Fibroblast of the conjunctiva (primary cell): Measurements from ENCODE around the gene TMEM86B.

Experiments used
- DNase-seq: peaks from one replicate; pipeline ENCODE4 v3.0.0-alpha.2; 2010; ENCODE audit warnings: low read depth

TMEM86B gene

GRCh38 chr19:55257461-55258420 lies 29.2 kb upstream of the TMEM86B start:
- DNase-seq, result no peak

- DNase-seq, result no peak
Observed at GRCh38 chr19:55256562-55257460, 28.2 kb upstream of the TMEM86B start.

GRCh38 chr19:55255618-55256423 lies 27.3 kb upstream of the TMEM86B start:
- DNase-seq, result no peak

DNA sequence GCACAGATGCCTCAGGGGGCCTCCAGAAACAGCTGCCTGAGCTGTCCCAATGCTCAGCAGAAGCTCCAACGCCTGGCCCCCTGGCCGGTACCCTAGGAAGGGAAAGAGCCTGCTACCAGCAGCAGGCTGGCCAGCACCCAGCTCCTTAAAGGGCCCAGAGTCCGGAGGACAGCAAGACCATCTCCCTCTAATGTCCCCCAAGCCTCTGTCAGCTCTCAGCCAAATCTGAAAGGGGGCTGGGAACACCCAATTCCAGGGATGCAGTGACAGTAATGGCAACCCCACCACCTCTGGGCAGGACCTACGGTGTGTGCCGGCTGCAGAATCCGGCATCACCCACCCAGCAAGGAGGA lies 26.0 kb upstream of the TMEM86B start:
- no peak for DNase-seq

GRCh38 chr19:55253842-55254624 lies 25.5 kb upstream of the TMEM86B start:
- no peak for DNase-seq

DNA sequence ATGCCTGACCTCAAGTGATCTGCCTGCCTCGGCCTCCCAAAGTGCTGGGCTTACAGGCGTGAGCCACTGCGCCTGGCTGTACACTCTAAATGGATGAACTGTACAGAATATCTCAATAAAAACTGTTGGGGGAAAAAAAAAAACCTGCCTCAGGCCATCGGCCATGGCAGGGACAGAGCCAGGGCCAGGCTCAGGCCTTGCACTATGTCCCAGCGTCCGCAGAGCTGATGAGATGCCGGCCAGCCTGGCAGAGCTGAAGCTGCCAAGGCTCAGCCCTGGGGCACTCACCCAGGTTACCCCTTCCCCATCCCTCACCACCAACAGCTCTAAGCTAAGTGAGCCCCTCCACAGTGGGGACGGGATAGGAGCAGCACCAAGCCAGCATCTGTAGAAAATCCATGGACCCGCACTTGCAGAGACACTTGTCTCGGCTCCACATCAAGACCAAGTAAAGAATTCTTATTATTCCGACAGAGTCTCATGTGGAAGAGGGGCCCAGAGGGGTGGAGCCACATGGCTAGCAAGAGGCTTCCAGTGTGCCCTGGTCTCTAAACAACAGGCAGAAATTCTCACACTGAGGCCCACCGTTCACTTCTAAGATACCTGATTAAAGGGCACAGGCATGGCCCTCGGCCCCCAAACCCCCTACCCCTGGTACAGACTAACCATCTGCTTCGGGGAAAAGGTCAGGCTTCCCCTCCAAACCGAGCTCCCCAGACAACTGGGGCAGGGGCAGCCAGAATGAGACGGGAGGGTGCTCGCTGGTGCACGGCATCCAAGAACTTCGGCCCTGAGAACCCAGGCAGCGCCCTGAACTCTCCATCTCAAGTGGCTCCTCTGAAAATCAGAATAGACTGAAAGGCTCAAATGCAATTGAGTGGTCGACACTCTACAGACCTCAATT lies 24.4 kb upstream of the TMEM86B start:
- DNase-seq, result no peak

- DNase-seq, result no peak
Observed at GRCh38 chr19:55251341-55252081, 22.9 kb upstream of the TMEM86B start.

- DNase-seq, result no peak
Observed at GRCh38 chr19:55250262-55251036, 21.9 kb upstream of the TMEM86B start.

- no peak for DNase-seq
Observed at GRCh38 chr19:55249841-55250240, 21.3 kb upstream of the TMEM86B start.

- no peak for DNase-seq
Observed at GRCh38 chr19:55248704-55249103, 20.1 kb upstream of the TMEM86B start.

DNA sequence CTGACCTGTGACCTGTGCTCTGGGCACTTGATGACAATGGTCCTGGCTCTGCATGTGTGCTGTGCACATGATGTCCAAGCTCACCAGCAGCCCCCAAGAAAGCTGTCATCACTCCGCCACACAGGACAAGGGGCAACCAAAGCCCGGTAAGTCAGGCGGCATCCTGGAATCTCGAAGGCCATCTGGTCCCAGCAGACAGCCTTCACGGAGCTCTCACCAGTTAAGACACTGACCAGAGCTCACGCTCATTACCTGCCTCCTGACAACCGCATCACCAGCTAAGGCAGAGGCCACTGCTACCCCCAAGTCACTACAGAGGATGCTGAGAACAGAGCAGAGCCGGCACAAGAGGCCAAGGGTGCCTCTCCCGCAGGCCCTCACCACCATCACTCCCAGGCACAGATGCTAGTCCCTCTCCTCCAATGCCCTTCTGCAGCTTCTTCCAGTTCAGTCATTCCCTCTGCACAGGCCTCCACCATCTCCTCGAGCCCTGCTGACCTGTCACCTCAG lies 19.7 kb upstream of the TMEM86B start:
- DNase-seq, result no peak

DNA sequence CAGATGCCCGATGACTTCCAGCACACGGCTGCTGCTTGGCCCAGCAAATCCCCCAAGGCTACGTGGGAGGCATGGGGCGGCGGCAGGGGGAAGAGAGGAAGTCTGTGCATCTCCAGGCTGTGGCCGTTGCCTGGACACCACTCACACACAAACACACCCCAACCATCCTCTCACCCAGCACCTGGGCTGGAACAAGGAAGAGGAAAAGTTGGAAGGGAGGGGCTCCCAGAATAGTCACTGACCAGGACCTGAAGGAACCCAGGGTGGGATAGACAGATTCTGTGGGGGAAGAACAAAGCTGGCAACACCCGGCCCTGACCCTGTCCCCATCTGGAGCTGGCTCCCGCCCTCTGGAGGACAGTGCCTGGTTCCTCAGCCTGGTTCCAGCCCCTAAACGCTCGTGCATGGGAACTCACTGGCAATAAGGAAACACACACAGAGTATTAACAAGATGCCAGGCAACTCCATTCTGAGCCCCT lies 19.1 kb upstream of the TMEM86B start:
- peak; percentile 9 for DNase-seq

DNA sequence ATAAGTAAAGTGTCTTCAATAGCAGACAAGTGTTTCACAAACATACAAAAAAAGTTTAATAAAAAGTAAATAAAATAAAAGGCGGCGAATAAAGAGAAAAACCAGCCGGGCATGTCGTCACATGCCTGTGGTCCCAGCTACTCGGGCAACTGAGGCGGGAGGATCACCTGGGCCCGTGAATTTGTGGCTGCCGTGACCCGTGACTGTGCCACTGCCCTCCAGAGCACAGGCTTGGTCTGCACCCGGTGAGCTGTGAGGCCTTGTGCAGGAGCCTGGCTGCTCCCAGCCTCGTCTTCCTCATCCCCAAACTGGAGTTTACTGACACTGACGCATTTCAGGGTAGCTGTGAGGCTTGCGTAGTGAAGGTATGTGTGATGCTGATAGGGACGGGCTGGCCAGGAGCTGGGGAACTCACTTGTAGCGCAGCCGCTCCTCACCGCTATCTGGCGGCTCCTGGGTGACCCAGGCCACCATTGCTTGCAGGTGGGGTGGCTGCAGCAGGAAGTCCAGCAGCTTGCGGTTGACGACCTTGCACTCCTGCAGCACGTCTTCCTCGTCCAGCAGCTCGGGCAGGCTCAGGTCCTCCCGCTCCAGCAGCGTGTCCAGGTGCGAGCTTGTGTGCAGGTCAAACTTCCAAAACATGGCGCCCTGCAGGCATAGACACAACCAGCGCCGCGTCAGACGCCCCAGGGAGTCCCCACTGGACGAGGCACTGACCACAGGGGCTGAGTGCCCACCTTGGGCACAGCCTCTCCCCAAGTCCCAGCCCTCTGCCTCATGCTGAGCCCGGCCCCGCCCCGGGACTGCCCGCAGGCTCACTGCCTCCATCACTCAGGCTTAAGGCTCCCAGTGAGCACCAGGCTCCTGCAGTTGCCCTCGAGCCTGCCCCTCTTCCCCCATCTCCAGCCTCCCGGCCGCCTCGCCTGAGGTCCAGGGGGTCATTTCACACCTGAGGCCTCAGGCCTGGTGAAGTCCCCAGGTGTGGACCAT lies 18.2 kb upstream of the TMEM86B start:
- no peak for DNase-seq

DNA sequence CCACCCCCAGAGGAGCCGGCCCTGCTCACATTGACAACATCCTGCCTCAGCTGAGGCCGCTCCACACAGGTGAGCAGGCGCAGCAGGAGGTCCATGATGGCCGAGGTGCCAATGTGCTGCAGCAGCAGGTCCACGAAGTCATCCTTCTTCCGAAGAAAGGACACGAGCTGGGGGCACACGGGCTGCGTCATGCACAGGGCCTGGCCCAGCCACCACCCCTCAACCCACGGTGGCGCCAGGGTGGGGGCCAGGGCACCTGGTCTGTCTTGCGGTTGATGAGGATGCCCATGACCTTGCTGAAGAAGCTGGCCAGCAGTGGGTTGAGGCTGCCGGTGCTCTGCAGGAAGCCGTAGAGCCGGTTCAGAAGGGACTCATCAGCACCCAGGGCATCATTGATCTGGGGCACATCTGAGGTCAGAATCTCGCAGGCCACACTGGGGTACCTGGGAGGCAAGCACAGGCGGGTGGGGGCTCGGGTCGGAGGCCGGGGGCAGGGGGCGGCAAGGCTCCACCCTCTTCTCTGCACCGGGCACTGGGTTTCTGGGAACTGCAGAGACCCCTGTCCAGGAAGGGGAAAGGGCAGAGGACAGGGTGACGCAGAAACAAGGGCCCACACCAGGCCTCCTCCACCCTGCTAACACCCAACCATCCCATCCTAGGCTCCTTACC lies 16.8 kb upstream of the TMEM86B start:
- no peak for DNase-seq

DNA sequence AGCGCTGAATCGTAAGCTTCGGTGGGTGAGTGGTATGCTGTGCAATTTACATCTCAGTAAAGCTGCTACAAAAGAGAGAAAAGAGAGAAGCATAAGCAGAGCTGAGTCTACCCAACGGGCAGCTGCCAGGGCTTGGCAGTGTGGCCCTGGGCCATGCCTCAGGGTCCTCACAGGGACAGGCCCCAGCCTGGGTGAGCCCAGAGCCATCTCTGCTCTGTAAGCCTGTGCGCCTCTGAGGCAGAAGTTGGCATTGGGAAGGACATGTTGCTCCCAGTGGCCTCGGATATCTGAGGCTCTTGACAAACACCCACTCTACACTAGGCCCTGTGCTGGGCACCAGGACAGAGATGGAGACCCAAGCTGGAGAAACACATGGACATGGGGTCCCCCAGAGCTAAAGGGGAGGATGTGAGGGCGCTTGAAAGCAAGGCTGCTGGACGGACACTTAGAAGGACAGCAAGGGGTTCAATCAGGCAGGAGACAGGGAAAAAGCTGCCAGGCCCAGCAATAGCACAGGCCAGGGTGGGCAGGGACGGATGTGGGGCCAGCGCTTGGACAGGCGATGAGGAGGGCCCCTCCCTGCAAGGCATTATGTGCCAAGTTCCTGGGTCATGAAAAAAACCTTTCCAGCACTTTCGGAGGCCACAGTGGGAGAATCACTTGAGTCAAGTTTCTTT lies 15.6 kb upstream of the TMEM86B start:
- no peak for DNase-seq

- no peak for DNase-seq
Observed at GRCh38 chr19:55242517-55242916, 14.0 kb upstream of the TMEM86B start.
